Activated naive CD4-positive, alpha-beta T cell (primary cell): ENCODE data around the gene OPRPN.

Source experiments
- DNase-seq, 4 experiments: peaks; one replicate each; lab custom pipeline; 2025; lab: John Stamatoyannopoulos, UW

The OPRPN gene

GRCh38 chr4:70397580-70397979 is at the start of gene OPRPN:
Gene OPRPN, plus strand, starts transcription at chr4:70397940. Its CDS starts 1,346 bp downstream, at chr4:70399286.
- no peak for DNase-seq

- DNase-seq = no peak
These were observed 41.6 kb upstream of the OPRPN start for GRCh38 chr4:70356185-70356584.

- no peak for DNase-seq
These were observed 38.6 kb upstream of the OPRPN start for GRCh38 chr4:70359115-70359661.

- DNase-seq = no peak
These were observed 37.3 kb upstream of the OPRPN start, which contains the start of gene SMR3A for GRCh38 chr4:70360460-70360859. Gene SMR3A, plus strand, starts transcription at chr4:70360760. Its CDS starts 1,356 bp downstream, at chr4:70362116.

- no peak for DNase-seq
These were observed 33.7 kb upstream of the OPRPN start for GRCh38 chr4:70364002-70364401.

- no peak for DNase-seq
These were observed 32.3 kb upstream of the OPRPN start for GRCh38 chr4:70365479-70365878.

- DNase-seq = no peak
These were observed 29.9 kb upstream of the OPRPN start for GRCh38 chr4:70367813-70368212.

- DNase-seq = no peak
These were observed 25.8 kb upstream of the OPRPN start for GRCh38 chr4:70371987-70372386.

- no peak for DNase-seq
These were observed 25.0 kb upstream of the OPRPN start for GRCh38 chr4:70372760-70373159.

GRCh38 chr4:70380578-70380977 is 17.2 kb upstream of the OPRPN start:
- DNase-seq = no peak

- no peak for DNase-seq
These were observed 15.0 kb upstream of the OPRPN start, which contains the start of gene SMR3B for GRCh38 chr4:70382691-70383181. Gene SMR3B, plus strand, starts transcription at chr4:70383131. Its CDS starts 1,380 bp downstream, at chr4:70384511.

GRCh38 chr4:70392057-70392776 is 5.5 kb upstream of the OPRPN start:
- no peak for DNase-seq

- DNase-seq = no peak
These were observed 1.6 kb downstream of the OPRPN start for GRCh38 chr4:70399319-70399718.

- no peak for DNase-seq
These were observed 5.0 kb downstream of the OPRPN start for GRCh38 chr4:70402762-70403161.

GRCh38 chr4:70405765-70406164 is 8.0 kb downstream of the OPRPN start:
- no peak for DNase-seq

- no peak for DNase-seq
These were observed 27.6 kb downstream of the OPRPN start for GRCh38 chr4:70425306-70425705.

GRCh38 chr4:70426789-70427188 is 29.0 kb downstream of the OPRPN start:
- no peak for DNase-seq

GRCh38 chr4:70437197-70437596 is 39.5 kb downstream of the OPRPN start:
- no peak for DNase-seq

GRCh38 chr4:70442474-70442873 is 44.7 kb downstream of the OPRPN start:
- DNase-seq = no peak

GRCh38 chr4:70443329-70443728 is 45.6 kb downstream of the OPRPN start:
- no peak for DNase-seq

- DNase-seq = no peak
These were observed 51.5 kb downstream of the OPRPN start for GRCh38 chr4:70449220-70449619.

- no peak for DNase-seq
These were observed 55.2 kb downstream of the OPRPN start for GRCh38 chr4:70452946-70453345.
